Type B pancreatic cell (in vitro differentiated cells): ENCODE results near the gene TCTA. TPM values are rescaled to one million over a fixed set of nuclear protein-coding genes. Genes with fewer than 3 reads are reported as not detected.

Experiments
- DNase-seq: peaks from one replicate; pipeline ENCODE4 v3.0.0; 2021; ENCODE audit warnings: mixed read lengths; ENCODE audit not compliant: unreplicated experiment; ENCODE audit errors: extremely low spot score
- H3K27ac Mint-ChIP-seq: 2 replicates; pipeline ENCODE4 v1.8.0; 2021; ENCODE audit warnings: mild to moderate bottlenecking, mixed read lengths
- H3K27me3 Mint-ChIP-seq: 2 replicates; pipeline ENCODE4 v1.8.0; 2021; ENCODE audit warnings: mixed read lengths
- H3K36me3 Mint-ChIP-seq: 2 replicates; pipeline ENCODE4 v1.8.0; 2021; ENCODE audit warnings: mixed read lengths
- H3K4me1 Mint-ChIP-seq: one replicate; pipeline ENCODE4 v1.8.0; 2021; ENCODE audit warnings: mixed read lengths; ENCODE audit not compliant: unreplicated experiment
- H3K4me3 Mint-ChIP-seq: 2 replicates; pipeline ENCODE4 v1.8.0; 2021; ENCODE audit warnings: mild to moderate bottlenecking, mixed read lengths
- H3K9me3 Mint-ChIP-seq: 2 replicates; pipeline ENCODE4 v1.8.0; 2021; ENCODE audit warnings: mixed read lengths
- CTCF ChIP-seq: fragments of 200-600 bp; sonication (generic); conservative IDR thresholded peaks from 2 replicates; pipeline ENCODE4 v1.5.0; 2021; ENCODE audit warnings: antibody characterized with exemption, mild to moderate bottlenecking
- total RNA-seq: library from RNA; stranded (reverse); gene quantifications from 2 replicates; pipeline ENCODE4 v1.2.1, GENCODE V29; 2021; ENCODE audit warnings: low replicate concordance

Gene TCTA
- total RNA-seq, 1 donor from 2014 or later = 25.0 TPM

- no peak overlapping the region for H3K4me3 Mint-ChIP-seq
- TF ChIP-seq CTCF = no peak
- H3K27me3 Mint-ChIP-seq = no peaks in the 10 kb centered on the region
- no peak for DNase-seq
- H3K36me3 Mint-ChIP-seq = no peaks in the 10 kb centered on the region
- peak overlapping the region; percentile 61 for H3K27ac Mint-ChIP-seq
- peaks cover 22% of the 10 kb centered on the region for H3K4me1 Mint-ChIP-seq
- H3K9me3 Mint-ChIP-seq = no peaks in the 10 kb centered on the region
These were observed 4.6 kb downstream of the TCTA start for GRCh38 chr3:49416867-49417266.

GRCh38 chr3:49417516-49418120 lies 5.4 kb downstream of the TCTA start:
- TF ChIP-seq CTCF = no peak
- Mint-ChIP-seq H3K9me3 (no peaks in the 10 kb centered on the region), H3K4me1 (peaks cover 28% of the 10 kb centered on the region), H3K36me3 (no peaks in the 10 kb centered on the region), H3K27me3 (no peaks in the 10 kb centered on the region), H3K27ac (no peak overlapping the region), H3K4me3 (no peak overlapping the region)
- no peak for DNase-seq

GRCh38 chr3:49421890-49422378 lies 9.7 kb downstream of the TCTA start:
- peak overlapping the region; percentile 65 for H3K27ac Mint-ChIP-seq
- no peak for TF ChIP-seq CTCF
- H3K4me1 Mint-ChIP-seq = peaks cover 17% of the 10 kb centered on the region
- peak overlapping the region; percentile 91 for H3K4me3 Mint-ChIP-seq
- H3K36me3 Mint-ChIP-seq = no peaks in the 10 kb centered on the region
- no peak for DNase-seq
- H3K9me3 Mint-ChIP-seq = no peaks in the 10 kb centered on the region
- H3K27me3 Mint-ChIP-seq = no peaks in the 10 kb centered on the region

GRCh38 chr3:49422379-49423248 lies 10.4 kb downstream of the TCTA start, which contains the start of gene AMT:
AMT (minus strand) TSS chr3:49422473; CDS start chr3:49422450, 23 bp downstream.
- Mint-ChIP-seq H3K36me3 (no peaks in the 10 kb centered on the region), H3K4me3 (peak within 1 kb of the TSS; percentile 91), H3K27me3 (no peaks in the 10 kb centered on the region), H3K27ac (peak within 1 kb of the TSS; percentile 65), H3K9me3 (no peaks in the 10 kb centered on the region), H3K4me1 (peaks cover 17% of the 10 kb centered on the region)
- DNase-seq = peak; percentile 76
- TF ChIP-seq CTCF = no peak

GRCh38 chr3:49424816-49425215 lies 12.6 kb downstream of the TCTA start:
- TF ChIP-seq CTCF = no peak
- peaks cover 17% of the 10 kb centered on the region for H3K4me1 Mint-ChIP-seq

More at GRCh38 chr3:49424816-49425215, 12.6 kb downstream of the TCTA start:
- H3K4me3 Mint-ChIP-seq = no peak overlapping the region
- no peaks in the 10 kb centered on the region for H3K27me3 Mint-ChIP-seq
- H3K9me3 Mint-ChIP-seq = no peaks in the 10 kb centered on the region
- no peak for DNase-seq
- no peaks in the 10 kb centered on the region for H3K36me3 Mint-ChIP-seq
- H3K27ac Mint-ChIP-seq = no peak overlapping the region
